DMS153 treated with DMSO at 0.1 percent for 48 hours (cell line): ENCODE results near the gene WDR90.
"Not testable (repeated sequence)": the region's sequence is repeated elsewhere in the genome, so short reads cannot be mapped to it uniquely, and the experiment has no call there.

Experiments
- DNase-seq: peaks from one replicate; lab custom pipeline; 2025; ENCODE audit not compliant: unreplicated experiment; lab: John Stamatoyannopoulos, UW

The WDR90 gene

GRCh38 chr16:684961-685696 lies 36.0 kb downstream of the WDR90 start:
- peak; percentile 82 for DNase-seq

- DNase-seq: peak; percentile 12
These were observed 36.8 kb downstream of the WDR90 start for GRCh38 chr16:685967-686366.

GRCh38 chr16:686459-687260 lies 37.5 kb downstream of the WDR90 start:
- DNase-seq: no peak

- DNase-seq: no peak
These were observed 38.3 kb downstream of the WDR90 start for GRCh38 chr16:687499-687898.

- DNase-seq: no peak
These were observed 40.2 kb downstream of the WDR90 start for GRCh38 chr16:689175-689897.

- not testable (repeated sequence) for DNase-seq
These were observed 42.1 kb downstream of the WDR90 start for GRCh38 chr16:691242-691641.

- DNase-seq: no peak
These were observed 43.4 kb downstream of the WDR90 start for GRCh38 chr16:692356-693108.

GRCh38 chr16:693364-693763 lies 44.2 kb downstream of the WDR90 start:
- DNase-seq: no peak

GRCh38 chr16:693766-694165 lies 44.6 kb downstream of the WDR90 start:
- no peak for DNase-seq

GRCh38 chr16:694187-694862 lies 45.2 kb downstream of the WDR90 start:
- DNase-seq: no peak

- no peak for DNase-seq
These were observed 45.7 kb downstream of the WDR90 start for GRCh38 chr16:694863-695354.

GRCh38 chr16:695355-696089 lies 46.4 kb downstream of the WDR90 start:
- peak; percentile 94 for DNase-seq

GRCh38 chr16:698911-699671 lies 49.9 kb downstream of the WDR90 start:
- no peak for DNase-seq

- no peak for DNase-seq
These were observed 51.8 kb downstream of the WDR90 start for GRCh38 chr16:700684-701584.

- DNase-seq: no peak
These were observed 53.2 kb downstream of the WDR90 start for GRCh38 chr16:702341-702740.

- DNase-seq: no peak
These were observed 54.2 kb downstream of the WDR90 start for GRCh38 chr16:703406-703805.

GRCh38 chr16:704047-704446 lies 54.9 kb downstream of the WDR90 start:
- DNase-seq: no peak
